GM10847 (cell line): ENCODE measurements around the gene DAPK1.

Source experiments
- POLR2A ChIP-seq: IDR thresholded peaks from 2 replicates; pipeline ENCODE4 v1.6.1; 2011; ENCODE audit not compliant: insufficient read length; ENCODE audit errors: extremely low read depth

Gene DAPK1

DNA sequence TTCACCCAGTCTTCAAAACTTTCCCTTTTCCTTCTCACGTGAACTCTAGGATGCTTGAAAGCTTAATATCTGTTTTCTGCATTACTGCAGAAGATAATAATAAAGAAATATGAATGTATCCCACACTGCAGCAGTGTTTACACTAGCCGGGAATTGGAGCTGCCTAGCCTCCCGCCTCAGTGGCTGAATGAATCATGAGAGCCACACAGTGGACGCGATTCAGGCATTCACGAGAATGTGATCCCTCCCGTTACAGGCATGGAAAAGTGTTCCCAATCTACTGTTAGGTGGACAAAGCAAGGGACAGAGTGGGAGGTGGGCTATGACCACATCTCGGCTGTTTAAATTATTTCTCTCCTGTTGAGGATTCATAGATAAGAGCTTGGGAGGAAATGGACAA lies 158.8 kb downstream of the DAPK1 start:
- no peak for TF ChIP-seq POLR2A

DNA sequence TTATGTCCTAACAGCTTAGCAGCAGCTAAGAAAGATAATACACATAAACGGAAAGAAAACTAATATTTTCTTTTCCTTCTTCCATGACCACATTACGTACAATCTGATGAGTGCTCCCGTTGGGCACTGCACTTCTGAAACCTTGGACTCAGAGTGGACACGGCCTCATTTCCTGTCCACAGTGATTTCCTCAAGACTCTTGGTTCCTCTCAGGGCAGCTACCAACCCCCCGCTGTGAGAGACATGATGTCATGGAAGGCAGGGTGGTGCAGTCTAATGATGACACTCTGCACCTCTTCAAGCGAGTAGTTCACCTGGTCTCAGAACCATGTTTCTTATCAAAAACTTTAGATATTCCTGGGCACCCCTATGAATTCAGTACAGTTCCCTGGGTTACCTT lies 159.5 kb downstream of the DAPK1 start:
- no peak for TF ChIP-seq POLR2A

DNA sequence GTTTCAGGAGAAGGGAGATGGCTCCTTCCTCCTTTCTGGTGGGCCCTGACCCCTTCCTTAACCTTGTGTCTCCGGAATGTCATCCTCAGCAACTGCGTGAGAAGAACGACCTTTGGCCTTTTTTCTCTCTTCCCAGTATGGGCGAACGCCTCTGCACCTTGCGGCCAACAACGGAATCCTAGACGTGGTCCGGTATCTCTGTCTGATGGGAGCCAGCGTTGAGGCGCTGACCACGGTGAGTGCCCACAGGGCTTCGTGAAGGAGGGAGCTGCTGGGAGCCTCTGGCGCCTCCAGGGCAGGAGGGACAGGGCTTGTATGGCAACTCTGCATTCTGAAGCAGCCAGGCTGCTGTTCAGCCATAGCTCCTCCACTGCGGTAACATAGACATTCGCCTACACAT lies 160.2 kb downstream of the DAPK1 start:
- TF ChIP-seq POLR2A, result no peak

DNA sequence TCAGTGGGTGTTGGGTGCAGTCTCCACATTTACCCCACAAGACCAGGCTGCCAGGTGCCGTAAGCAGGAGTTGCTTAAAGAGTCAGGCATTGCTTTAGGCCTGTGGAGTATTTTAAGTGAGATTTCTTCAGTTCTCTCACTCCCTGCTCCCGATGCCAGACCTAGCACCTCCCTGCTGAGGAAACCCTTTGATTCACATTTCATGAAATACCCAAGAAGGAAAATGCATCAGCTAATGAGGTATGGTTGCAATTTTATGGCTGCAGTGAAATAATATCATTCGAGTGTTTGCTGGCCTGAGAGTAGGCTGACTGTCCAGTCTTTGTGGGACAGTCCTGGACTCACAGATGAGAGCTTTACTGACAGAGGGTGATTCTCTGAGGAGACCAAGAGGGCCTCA lies 160.8 kb downstream of the DAPK1 start:
- TF ChIP-seq POLR2A, result no peak

DNA sequence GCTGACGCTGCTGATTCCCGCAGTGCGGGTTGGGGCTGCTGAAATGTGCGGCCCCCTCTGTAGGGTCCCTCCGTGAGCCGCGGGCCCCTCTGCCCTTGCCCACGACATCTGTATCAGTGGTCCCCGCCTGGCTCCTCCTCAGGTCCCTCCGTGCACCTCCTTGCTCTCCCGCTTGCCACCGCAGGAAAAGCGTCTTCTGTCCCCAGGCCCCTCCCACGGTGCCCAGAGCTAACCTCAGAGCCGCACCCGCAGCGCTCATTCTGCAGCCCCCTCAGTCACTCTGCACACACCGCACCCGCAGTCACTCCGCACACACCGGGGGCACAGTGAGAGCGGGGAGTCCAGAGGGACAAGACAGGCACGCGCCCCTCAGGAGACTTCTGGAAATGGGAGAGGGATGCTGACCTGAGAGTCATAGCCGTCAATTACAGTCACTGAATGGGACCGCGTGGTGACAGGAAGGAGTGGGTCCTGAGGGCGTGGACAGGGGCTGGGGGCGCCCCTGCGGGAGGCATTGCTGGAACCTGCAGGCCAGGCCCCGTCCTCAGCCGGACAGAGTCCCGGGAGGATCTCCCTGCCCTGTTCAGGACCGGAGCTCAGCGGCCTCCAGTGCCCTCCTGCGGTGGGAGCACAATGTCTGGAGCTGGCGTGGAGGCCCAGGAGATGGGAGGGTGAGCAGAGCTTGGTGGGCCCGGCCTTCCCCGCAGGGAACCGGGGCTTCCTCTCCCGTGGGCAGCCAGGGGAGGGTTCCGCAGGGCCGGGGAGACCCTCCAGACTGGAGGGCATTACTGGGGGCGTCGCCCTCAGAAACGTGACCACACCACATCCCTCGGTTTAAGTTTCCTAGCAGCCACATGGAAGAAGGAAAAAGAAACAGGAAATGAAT lies 162.1 kb downstream of the DAPK1 start:
- no peak for TF ChIP-seq POLR2A

DNA sequence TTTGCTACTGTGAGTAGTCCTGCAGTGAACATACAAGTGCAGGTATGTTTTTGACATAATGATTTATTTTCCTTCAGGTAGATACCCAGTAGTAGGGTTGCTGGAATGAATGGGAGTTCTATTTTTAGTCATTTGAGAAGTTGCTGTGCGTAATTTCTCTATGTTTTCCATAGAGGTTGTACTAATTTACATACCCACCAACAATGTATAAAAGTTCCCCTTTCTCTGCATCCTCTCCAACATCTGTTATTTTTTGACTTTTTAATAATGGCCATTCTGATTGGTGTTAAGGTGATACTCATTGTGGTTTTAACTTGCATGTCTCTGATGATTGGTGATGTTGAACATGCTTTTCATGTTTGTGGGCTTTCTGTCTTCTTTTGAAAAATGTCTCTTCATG lies 163.6 kb downstream of the DAPK1 start:
- TF ChIP-seq POLR2A, result no peak

DNA sequence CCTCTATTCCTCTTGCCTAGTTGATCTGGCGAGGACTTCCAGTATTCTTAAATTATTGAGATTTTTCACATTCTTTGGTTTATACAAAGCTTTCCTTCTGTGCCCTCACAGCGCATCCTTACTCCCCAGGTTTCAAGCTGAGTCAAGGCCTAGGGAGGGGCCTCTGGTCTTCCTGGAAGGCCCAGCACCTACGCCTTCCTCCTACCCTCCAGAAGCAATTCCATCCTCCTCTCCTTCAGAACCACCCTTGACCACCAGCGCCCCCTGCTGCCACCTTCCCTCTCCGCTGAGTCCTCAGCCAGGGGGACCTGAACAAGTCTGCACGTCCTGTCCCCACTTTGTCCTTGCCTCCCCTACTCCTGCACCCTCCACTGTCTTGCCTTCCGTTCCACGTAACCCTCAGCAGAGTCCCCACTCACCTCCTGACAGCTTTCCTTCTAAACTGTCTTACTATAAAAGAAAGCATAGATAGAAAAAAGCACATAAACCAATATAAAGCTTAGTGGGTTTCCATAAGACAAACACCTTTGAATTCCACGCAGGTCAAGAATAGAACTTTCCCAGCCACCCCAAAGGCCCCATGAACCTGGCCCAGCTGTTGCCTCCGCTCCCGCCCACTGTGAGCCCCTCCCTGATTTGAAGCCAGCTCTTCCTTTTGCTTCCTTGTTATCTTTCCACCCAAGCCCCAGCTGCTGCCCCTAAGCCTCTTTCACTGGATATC lies 165.3 kb downstream of the DAPK1 start:
- no peak for TF ChIP-seq POLR2A

DNA sequence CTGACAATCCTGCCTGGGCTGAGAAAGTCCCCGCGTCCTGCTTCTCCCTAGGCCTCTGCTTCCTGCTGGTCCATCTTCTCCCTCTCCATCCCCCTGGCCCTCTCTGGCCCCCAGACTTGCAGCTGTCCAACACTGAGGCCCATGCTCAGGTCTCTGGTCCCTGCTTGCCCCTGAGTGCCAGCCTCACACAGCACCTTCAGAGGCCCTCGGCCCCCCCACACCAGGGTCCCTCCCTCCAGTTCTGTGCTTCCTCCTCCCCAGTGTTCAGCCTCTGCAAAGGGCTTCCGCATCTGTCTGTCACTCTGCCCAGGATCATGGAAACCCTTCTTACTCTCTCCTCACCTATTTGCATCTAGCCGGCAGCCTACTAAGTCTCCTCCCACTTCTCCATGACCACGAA lies 165.9 kb downstream of the DAPK1 start:
- no peak for TF ChIP-seq POLR2A

DNA sequence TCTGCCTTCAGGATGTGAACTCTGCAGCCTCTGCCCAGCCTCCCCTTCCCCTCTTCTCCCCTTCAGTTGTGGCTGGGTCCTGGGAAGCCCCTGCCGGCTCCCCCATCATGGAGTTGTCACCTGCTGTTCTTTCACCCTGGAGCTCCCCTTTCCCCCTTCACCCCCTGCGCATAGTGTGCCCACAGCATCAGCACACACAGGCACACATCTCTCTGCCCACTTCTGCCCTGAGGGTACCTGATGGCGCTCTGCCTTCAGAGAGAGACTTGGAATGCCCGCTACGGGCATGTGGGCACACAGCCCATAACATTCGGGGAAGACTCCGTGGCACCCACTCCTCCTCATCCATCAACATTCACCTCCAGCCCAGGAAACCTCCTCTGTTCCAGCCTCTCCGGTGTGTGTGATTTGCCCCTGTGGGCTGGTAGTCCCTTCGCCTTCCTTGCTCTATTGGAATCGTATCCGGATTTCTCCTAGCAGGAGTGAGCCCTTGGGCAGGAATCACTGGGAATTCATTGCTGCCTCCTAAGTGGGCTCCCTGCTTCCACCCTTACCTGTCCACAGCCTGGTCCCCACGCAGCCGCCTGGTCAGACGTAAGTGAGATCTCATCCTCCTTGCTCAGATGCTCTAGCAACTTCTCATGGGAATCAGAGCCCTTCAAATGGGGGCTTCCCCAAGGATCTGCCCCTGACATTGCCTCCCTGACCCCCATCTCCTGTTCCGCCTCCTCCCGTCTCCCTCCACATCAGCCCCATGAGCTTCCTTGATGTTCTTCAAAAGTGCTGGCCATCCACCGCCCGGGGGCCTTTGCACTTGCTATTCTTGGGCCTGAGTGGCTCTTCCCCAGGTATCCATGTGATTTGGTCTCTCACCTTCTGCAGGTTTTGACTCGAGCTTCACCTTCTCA lies 166.7 kb downstream of the DAPK1 start:
- TF ChIP-seq POLR2A, result no peak

DNA sequence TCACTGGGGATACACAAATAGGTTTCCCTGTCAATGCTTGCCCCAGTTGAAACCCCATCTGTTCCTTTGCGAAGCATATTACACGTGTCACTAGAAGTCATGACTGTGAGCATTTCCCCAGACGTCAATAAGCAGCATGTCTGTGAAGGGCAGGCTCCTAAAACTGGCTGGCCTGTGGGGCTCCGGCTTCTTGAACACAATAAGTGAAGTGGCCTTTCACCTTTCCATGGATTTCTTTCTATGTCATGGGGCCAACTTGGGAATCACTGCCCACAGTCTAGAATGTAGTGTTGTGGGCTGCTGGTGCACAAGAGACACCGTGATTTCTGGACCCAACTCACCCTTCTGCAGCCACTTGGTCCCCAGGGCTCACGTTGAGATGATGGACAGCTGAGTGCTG lies 167.8 kb downstream of the DAPK1 start:
- TF ChIP-seq POLR2A, result no peak

DNA sequence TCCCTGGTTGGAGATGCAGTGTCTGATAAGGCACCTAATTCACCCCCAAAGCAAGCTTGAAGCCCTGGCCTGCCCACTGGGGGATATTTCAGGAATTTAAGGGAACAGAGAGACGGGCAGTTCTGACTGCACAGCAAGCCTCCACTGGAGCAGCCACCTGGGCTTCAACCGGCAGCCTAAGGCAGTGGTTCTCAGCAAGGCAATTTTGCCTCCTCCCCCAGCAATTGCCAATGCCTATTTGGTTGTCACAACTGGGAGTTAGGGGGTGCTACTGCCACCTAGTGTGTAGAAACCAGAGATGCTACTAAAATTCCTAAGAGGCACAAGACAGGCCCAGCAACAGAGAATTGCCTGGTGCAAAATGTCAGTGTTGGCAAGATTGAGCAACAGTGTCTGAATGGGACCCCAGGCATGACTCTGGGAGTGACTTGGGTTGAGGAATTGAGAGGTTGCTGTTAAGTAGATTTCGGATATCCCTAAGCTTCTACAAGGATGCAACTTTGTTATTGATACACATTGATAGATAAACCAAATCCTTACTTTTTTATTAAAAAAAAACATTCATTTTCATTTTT lies 169.6 kb downstream of the DAPK1 start:
- TF ChIP-seq POLR2A, result no peak

DNA sequence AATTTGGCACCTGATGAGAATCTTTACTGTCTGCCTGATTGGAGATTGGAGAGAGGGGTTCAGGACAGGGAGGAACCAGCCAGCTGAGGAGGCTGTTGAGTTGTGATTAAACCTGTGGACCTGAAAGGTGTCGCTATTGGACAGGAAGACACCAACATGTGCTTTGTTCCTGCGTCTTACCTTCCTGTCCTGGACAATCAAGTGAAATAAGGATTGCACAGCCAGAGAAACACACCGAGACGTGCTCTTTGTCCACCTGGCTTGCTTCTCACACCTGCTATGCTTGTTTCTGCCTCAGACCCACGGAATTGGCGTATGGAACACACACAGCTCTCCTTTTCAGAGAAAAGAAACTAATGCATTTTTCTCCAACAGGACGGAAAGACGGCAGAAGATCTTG lies 170.6 kb downstream of the DAPK1 start:
- TF ChIP-seq POLR2A, result no peak

DNA sequence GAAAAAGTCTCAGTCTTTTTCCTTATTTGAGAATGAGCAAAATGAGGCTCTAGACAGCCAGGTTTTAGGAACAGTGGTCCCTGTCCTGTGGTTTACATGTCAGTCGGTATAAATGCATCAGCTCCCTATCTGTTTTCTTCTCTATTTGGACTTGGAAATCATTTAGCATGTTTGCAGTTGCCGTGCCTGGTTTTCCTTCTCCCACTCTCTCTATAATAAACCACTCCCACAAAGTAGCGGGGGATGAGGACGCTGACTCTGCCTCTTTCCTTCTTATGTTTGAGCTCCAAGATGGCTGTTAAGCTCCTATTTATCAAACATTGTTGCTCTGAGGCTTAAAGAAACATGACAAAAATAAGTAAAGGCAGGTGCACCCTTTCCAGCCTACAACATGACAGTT lies 171.1 kb downstream of the DAPK1 start:
- TF ChIP-seq POLR2A, result no peak

DNA sequence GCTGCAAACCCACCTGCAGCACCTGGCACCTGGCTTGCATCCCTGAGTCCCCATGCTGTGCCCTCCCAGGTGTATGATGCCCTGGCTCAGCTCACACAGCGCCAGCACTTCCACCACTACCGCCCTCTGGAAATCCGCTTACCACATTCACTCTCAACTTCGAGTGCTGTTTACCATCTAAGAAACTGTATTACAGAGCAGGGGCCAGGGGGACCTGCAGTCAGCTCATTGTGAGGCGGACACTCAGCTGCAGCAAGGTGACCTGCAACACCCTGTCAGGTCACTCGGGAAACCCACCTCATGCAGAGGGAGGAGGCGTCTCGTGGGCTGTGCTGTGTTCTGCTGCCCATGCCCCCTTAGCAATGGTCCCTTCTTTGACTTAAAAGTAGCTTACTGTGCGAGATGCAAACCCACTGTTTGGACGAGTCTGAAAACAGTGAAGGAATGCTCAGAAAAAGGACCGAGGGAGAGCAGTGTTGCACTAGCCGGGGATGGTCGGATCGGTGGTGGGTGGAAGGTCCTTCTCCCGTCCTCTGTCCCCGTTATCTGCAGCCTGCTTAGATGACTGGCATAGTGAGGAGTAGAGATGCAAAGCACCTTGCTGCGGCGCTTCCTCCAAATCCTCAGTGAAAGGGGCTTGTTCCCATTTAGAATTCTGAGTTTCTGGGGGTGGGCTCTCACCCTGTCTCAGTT lies 173.1 kb downstream of the DAPK1 start:
- no peak for TF ChIP-seq POLR2A

DNA sequence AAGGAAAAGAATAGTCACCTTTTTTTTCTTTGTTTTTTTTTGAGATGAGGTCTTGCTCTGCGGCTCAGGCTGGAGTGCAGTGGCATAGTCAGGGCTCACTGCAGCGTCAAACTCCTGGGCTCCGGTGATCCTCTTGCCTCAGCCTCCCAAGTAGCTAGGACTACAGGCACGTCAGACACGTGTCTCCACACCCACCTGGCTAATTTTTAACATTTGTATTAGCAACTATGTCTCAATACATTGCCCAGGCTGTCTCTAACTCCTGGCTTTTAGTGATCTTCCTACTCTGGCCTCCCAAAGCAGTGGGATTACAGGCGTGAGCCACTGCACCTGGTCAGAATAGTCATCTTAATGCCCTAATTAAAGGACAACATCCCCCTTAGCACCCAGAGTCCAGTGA lies 173.8 kb downstream of the DAPK1 start:
- no peak for TF ChIP-seq POLR2A
